ENCODE data around the gene TMUB2. TPM values are rescaled to one million over a fixed set of nuclear protein-coding genes. Genes with fewer than 3 reads are reported as not detected.
A peak's percentile ranks its signal among the peaks of the same experiment; 100 is the strongest.

TMUB2 gene
- polyA plus RNA-seq, 1 experiment = 64.0 TPM

- ChIA-PET CTCF (interaction anchor here (0.7 to 2.7 kb wide), 8 partner anchors 8 to 129 kb away, joined by 3 to 12 read pairs (median 6); partner anchors contain the start of gene GRN), POLR2A (no interaction called here)
- Histone ChIP-seq H3K36me3 (ENCODE audit: control insufficient read depth, insufficient read depth, low read length) (peaks cover 34% of the 10 kb centered on the region), H3K27me3 (ENCODE audit: control insufficient read depth, insufficient read depth, low read length) (no peaks in the 10 kb centered on the region), H3K4me3 (ENCODE audit: low read depth, low read length) (no peak overlapping the region)
- no peak for TF ChIP-seq CTCF (IDR thresholded peaks at IDR 0.05; ENCODE audit: insufficient read depth, low read depth, low read length)
- no peak for DNase-seq (ENCODE audit: low read depth)
These were observed 29.9 kb downstream of the TMUB2 start for GRCh38 chr17:44216694-44217093.

- peaks cover 32% of the 10 kb centered on the region for H3K36me3 ChIP-seq (ENCODE audit: control insufficient read depth, insufficient read depth, low read length)
- no peak for DNase-seq (ENCODE audit: low read depth)
- no peaks in the 10 kb centered on the region for H3K27me3 ChIP-seq (ENCODE audit: control insufficient read depth, insufficient read depth, low read length)
- H3K4me3 ChIP-seq (ENCODE audit: low read depth, low read length) = peak overlapping the region; percentile 45
- no peak for TF ChIP-seq CTCF (IDR thresholded peaks at IDR 0.05; ENCODE audit: insufficient read depth, low read depth, low read length)
- CTCF ChIA-PET = interaction anchor here (1.0 to 2.7 kb wide), 7 partner anchors 8 to 128 kb away, joined by 3 to 12 read pairs (median 6); partner anchors contain the start of genes GRN, SLC25A39 and TMUB2
- POLR2A ChIA-PET = interaction anchor here (0.6 to 1.0 kb wide), 4 partner anchors 31 to 370 kb away, joined by 3 to 8 read pairs (median 6); partner anchors contain the start of gene TMUB2
These were observed 31.1 kb downstream of the TMUB2 start for GRCh38 chr17:44217738-44218343.

DNA sequence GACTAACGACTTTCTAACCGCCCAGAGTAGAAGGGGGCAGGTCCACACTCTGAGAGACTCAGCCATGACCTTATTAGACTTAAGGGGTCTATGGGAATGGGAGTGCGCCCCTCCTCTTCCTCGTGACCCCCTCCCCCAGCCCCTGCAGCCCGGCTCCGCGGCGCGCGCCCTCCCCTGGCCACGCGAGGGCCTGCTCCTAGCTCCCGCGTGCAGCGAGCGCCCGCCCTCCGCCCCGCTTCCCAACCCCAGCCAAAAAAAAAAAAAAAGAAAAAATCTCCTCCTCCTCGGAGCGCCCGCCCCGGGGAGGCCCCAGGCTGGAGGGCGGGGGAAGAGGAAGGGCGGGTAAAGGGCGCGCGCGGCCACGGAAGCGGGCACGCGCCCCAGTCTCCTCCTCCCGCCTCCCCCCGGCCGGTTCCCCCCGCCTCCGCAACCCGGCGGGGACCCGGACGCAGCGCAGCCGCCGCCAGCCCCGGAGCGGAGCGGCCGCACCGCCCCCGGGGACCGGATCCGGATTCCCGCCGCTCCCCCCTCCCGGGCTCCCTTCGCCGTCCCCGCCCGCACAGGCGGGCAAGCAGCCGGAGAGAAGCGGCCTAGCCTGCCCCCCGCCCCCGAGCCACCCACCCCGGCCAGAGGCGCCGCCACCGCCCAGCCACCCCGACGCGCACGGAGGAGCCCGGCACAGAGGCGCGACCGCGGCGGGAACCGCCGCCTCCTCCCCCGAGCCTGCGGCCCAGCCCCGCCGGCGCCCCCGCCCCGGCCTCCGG is 31.8 kb downstream of the TMUB2 start:
- ChIA-PET POLR2A (interaction anchor here (0.6 to 1.0 kb wide), 4 partner anchors 32 to 369 kb away, joined by 3 to 8 read pairs (median 6); partner anchors contain the start of gene TMUB2), CTCF (interaction anchor here (0.6 to 2.7 kb wide), 7 partner anchors 9 to 112 kb away, joined by 3 to 12 read pairs (median 6); partner anchors contain the start of genes SLC25A39 and TMUB2)
- peak overlapping the region; percentile 92 for H3K4me3 ChIP-seq (ENCODE audit: low read depth, low read length)
- H3K27me3 ChIP-seq (ENCODE audit: control insufficient read depth, insufficient read depth, low read length) = no peaks in the 10 kb centered on the region
- DNase-seq (ENCODE audit: low read depth) = no peak
- TF ChIP-seq CTCF (IDR thresholded peaks at IDR 0.05; ENCODE audit: insufficient read depth, low read depth, low read length) = peak; percentile 54
- peaks cover 29% of the 10 kb centered on the region for H3K36me3 ChIP-seq (ENCODE audit: control insufficient read depth, insufficient read depth, low read length)

GRCh38 chr17:44219108-44219615 is 32.4 kb downstream of the TMUB2 start:
- TF ChIP-seq CTCF (IDR thresholded peaks at IDR 0.05; ENCODE audit: insufficient read depth, low read depth, low read length) = peak; percentile 17; the same call in 1 of the 2 replicates
- ChIA-PET CTCF (interaction anchor here (1.3 to 3.7 kb wide), 3 partner anchors 8 to 126 kb away, joined by 4 to 27 read pairs (median 4); partner anchors contain the start of gene GRN), POLR2A (interaction anchor here (0.6 kb wide), 1 partner anchor 97 kb away, joined by 10 read pairs; no protein-coding TSS in a partner anchor)
- no peaks in the 10 kb centered on the region for H3K27me3 ChIP-seq (ENCODE audit: control insufficient read depth, insufficient read depth, low read length)
- H3K36me3 ChIP-seq (ENCODE audit: control insufficient read depth, insufficient read depth, low read length) = peaks cover 24% of the 10 kb centered on the region
- H3K4me3 ChIP-seq (ENCODE audit: low read depth, low read length) = peak overlapping the region; percentile 92
- DNase-seq (ENCODE audit: low read depth) = no peak

Data from BJ (cell line).